Right ventricle myocardium superior (tissue), 1 donor: ENCODE data around the gene SENP7. TPM values are rescaled to one million over a fixed set of nuclear protein-coding genes. Genes with fewer than 3 reads are reported as not detected.
"Not testable (repeated sequence)": the region's sequence is repeated elsewhere in the genome, so short reads cannot be mapped to it uniquely, and the experiment has no call there.

Experiments used
- ATAC-seq: fragments of 200-7000 bp; cut with Tn5 transposase; one replicate; pipeline ENCODE4 v1.9.1; 2020; ENCODE audit warnings: mild to moderate bottlenecking; ENCODE audit not compliant: poor library complexity
- DNase-seq: peaks from one replicate; pipeline ENCODE4 v3.0.0-alpha.2; 2020
- intact Hi-C: fragments of 100-400 bp; cut with DNase I; formaldehyde crosslinking; loops from one replicate; pipeline ENCODE4 v1.11.2; 2022
- total RNA-seq: library from RNA; stranded (reverse); fragmentation: NEBNext Ultra II Directional; extraction: Animal tissue kit (Norgen Biotek cat#: 25700); gene quantifications from one replicate; pipeline ENCODE4 v1.2.1, GENCODE V29; 2021
- donor health status: DM: no; HTN: yes; CAD: no; lungs with severe emphysema.

Gene SENP7
- total RNA-seq, 1 donor from 2014 or later = 8.4 TPM

GRCh38 chr3:101530686-101531047, 17.7 kb upstream of the SENP7 start:
- ATAC-seq (no peak), DNase-seq (no peak)
- intact Hi-C loops = no loop called here

- no peak for DNase-seq
- ATAC-seq = no peak
- intact Hi-C loops = no loop called here
Measured at GRCh38 chr3:101529816-101530685, 17.0 kb upstream of the SENP7 start.

GRCh38 chr3:101527906-101528305, 14.9 kb upstream of the SENP7 start:
- DNase-seq (no peak), ATAC-seq (no peak)
- intact Hi-C loops = no loop called here

DNA sequence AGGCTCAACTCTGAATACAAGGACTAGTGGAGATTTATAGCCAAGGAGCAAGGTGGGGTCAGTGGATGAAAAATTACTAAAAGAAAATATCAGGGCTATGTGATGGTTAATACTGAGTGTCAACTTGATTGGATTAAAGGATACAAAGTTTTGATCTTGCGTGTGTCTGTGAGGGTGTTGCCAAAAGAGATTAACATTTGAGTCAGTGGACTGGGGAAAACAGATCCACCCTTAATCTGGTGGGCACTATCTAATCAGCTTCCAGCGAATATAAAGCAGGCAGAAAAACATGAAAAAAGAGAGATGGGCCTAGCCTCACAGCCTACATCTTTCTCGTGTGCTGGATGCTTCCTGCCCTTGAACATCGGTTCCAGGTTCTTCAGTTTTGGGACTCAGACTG, 14.4 kb upstream of the SENP7 start:
- DNase-seq = no peak
- intact Hi-C loops = no loop called here
- ATAC-seq = no peak

DNA sequence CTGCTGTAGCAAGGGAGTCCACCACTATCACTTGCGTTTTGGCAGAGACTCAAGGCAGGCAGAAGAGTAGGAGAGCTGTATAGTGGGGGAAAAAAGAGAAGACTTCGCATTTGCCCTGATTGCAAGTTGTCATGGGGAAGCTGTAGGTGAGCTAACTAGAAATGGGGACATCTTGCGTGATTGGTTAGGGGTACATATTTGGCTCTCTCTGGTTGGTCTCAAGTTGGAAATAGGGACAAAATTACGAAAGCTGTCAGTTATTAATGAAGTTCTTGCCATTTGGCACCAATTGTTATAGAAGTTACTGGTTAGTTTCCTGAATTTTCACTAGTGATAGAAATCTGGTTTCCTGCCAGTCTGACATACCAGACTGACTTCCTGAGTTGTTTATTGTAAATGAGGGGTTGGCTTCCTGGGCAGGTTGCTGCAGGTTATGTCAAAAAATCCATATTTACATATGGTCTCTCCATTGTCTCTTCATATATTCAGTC, 8.2 kb upstream of the SENP7 start:
- no peak for DNase-seq

DNA sequence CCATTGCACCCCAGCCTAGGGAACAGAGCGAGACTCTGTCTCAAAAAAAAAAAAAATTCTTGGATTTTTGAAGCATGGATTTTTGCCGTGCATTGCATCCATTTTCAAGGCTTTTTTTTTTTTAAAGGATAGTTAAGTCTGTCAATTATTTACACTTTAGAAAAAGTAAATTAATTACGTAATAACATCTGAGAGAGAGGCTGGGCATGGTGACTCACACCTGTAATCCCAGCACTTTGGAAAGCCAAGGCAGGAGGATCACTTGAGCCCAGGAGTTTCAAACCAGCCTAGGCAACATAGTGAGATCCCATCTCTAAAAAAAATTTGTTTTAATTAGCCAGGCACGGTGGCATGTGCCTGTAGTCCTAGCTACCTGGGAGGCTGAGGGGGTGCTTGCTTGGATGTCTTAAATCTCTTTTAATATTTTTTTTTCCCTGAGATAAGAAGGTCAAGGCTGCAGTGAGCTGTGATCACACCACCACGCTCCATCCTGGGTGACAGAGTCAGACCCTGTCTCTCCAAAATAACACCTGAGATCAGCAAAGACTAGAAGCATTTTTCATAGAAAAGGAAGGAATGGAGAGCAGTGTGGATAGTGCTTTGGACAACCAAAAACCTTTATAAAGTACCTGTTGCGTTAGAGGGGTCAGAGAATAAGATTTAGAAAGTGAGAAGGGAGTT, 6.8 kb upstream of the SENP7 start:
- intact Hi-C loops = no loop called here
- ATAC-seq (no peak), DNase-seq (no peak)

More for the DNA sequence above, 8.2 kb upstream of the SENP7 start:
- intact Hi-C loops = no loop called here
- no peak for ATAC-seq

DNA sequence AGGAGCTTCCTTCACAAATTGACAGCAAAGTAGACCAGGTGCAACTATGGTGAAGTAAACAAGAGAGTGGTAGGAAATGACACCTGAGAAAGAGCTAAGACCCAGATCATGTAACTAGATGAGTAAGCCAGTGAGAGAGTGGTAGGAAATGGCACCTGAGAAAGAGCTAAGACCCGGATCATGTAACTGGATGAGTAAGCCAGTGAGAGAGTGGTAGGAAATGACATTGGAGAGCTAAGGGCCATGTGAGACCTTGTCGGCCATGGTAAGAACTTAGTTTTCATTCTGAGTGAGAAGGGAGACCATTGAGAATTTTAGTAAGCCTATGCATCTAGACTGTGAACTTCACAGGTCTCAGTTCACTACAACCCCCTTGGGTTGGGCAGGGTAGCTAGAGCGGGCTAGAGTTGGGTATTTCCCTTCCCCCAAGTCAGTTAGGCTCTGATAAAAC, 5.4 kb upstream of the SENP7 start:
- no peak for DNase-seq
- intact Hi-C loops = no loop called here
- no peak for ATAC-seq

GRCh38 chr3:101513419-101513986, 491 bp upstream of the SENP7 start:
- intact Hi-C loops = no loop called here
- ATAC-seq (peak; percentile 73), DNase-seq (no peak)

DNA sequence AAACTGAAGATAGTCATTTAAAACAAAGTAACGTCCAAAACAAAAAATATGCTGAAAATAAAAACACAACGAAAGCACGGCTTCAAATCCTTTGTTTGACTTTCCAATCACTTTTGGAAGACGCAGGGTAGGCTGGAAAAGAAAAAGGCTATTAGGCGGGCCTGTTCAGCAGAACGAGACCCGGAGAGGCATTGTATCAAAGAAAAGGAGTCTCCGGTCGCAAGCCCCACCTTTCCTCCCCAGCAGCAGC, 691 bp downstream of the SENP7 start:
- intact Hi-C loops = no loop called here
- peak; percentile 48 for ATAC-seq

DNA sequence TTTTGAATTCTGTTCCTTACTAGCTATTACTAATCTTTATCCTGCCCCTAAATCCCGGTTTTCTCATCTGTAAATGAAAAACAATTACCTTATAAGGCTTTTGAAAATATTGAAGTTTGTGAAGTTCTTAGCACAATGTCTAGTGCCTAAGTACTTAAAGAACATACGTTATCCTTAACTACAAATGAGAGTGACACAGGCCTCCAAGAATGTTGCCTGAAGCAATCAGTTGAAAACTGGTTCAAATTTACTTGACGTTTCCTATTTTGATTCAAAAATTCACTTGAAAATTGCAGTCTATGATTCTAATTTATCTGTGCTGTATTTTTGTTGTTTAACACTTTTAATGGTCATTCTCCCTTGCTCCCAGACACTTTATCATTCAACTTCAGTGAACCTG, 3.2 kb downstream of the SENP7 start:
- no peak for DNase-seq
- no peak for ATAC-seq
- intact Hi-C loops = no loop called here

More for the DNA sequence above, 691 bp downstream of the SENP7 start:
- no peak for DNase-seq

DNA sequence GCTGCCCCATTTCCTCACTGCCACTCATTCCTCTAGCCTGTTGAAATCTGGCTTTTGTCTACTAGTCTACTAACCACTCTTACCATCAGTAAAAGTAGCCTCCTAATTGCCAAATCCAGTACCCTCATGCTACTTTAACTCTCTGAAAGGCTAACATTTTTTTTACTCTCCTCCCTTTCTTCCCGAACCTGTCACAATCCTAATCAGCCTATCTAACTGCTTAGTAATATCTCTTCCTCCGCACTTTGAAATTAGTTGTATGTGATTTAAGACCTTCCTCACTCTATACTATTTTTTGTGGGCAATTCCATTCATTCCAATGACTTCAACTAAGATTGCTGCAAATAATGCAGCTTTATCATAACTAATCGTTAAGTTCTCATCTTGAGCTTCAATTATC, 3.7 kb downstream of the SENP7 start:
- no peak for DNase-seq
- no peak for ATAC-seq
- intact Hi-C loops = no loop called here

GRCh38 chr3:101501783-101502182, 11.2 kb downstream of the SENP7 start:
- DNase-seq (no peak), ATAC-seq (no peak)
- intact Hi-C loops = no loop called here

GRCh38 chr3:101500208-101500607, 12.8 kb downstream of the SENP7 start:
- ATAC-seq = no peak
- DNase-seq = no peak
- intact Hi-C loops = no loop called here

DNA sequence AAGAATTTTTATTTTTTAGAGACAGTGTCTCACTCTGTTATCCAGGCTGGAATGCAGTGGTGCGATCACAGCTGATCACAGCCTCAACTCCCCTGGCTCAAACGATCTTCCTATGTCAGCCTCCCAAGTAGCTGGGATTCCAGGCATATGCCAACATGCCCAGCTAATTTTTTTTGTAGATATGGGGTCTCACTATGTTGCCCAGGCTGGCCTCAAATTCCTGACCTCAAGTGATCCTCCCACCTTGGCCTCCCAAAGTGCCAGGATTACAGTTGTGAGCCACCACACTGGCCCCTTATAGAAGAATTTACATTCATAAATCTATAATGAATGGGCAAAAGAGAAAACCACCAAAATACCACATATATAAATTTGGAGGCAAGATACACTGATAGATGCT, 15.2 kb downstream of the SENP7 start:
- ATAC-seq (no peak), DNase-seq (no peak)
- intact Hi-C loops = no loop called here

DNA sequence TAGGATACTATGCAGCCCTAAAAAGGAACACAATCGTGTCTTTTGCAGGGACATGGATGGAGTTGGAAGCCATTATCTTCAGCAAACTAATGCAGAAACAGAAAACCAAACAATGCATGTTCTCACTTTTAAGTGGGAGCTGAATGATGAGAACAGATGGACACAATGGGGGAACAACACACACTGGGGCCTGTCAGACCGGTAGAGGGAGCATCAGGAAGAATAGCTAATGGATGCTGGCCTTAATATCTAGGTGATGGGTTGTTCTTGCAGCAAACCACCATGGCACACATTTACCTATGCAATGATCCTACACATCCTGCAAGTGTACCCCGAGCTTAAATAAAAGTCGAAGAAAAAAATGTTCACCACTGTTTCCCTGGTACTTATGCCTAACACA, 17.5 kb downstream of the SENP7 start:
- no peak for ATAC-seq
- intact Hi-C loops = no loop called here
- DNase-seq = no peak

DNA sequence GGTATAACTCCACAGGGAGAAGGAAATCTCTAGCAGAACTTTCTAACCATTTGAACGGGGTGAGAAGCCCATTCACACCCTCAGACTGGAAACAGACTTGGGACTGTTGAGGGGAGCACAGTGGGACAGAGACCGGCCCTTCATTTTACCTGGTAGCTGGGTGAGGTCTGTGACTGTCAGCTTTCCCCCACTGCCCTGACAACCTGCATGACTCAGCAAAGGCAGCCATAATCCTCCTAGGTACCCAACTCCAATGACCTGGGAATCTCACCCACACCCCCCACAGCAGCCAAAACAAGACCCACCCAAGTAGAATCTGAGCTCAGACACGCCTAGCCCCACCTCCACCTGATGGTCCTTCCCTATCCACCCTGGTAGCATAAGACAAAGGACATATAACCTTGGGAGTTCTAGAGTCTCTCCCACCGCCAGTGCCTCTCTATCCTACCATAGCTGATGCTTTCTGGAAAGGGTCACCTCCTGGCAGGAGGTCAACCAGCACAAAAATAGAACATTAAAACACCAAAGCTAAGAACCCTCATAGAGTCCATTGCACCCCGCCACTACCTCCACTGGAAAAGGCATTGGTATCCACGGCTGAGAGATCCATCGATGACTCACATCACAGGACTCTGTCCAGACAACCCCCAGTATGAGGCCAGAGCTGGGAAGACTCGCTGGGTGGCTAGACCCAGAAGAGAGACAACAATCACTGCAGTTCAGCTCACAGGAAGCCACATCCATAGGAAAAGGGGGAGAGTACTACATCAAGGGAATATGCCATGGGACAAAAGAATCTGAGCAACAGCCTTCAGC, 28.0 kb downstream of the SENP7 start:
- intact Hi-C loops = no loop called here
- DNase-seq (no peak), ATAC-seq (no peak)

GRCh38 chr3:101478980-101479379, 34.0 kb downstream of the SENP7 start:
- ATAC-seq (no peak), DNase-seq (no peak)
- intact Hi-C loops = no loop called here

DNA sequence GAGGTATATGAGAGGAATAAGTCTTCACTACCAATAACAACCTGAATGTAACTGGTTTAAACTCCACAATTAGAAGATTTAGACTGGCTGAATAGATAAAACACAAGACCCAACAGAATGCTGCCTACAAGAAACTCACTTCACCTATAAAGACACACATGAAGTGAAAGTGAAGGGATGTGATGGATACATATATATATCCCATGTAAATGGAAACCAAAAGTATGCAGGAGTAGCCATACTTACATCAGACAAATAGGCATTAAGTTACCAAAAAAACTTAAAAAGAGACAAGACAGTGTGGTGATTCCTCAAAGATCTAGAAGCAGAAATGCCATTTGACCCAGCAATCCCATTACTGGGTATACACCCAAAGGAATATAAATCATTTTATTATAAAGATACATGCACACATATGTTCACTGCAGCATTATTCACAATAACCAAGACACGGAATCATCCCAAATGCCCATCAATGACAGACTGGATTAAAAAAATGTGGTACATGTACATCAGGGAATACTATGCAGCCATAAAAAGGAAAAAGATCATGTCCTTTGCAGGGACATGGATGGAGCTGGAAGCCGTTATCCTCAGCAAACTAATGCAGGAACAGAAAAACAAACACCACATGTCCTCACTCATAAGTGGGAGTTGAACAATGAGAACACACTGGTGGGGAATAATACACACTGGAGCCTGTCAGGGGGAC, 38.0 kb downstream of the SENP7 start:
- intact Hi-C loops, DNase-seq, ATAC-seq: not testable (repeated sequence)

DNA sequence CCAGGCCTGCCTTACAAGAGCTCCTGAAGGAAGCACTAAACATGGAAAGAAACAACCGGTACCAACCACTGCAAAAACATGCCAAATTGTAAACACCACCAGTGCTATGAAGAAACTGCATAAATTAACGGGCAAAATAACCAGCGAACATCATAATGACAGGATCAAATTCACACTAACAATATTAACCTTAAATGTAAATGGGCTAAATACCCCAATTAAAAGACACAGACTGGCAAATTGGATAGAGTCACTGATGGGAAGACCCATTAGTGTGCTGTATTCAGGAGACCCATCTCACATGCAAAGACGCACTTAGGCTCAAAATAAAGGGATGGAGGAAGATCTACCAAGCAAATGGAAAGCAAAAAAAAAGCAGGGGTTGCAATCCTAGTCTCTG, 44.3 kb downstream of the SENP7 start:
- intact Hi-C loops, DNase-seq, ATAC-seq: not testable (repeated sequence)
